H9 (cell line): ENCODE data around the gene CHMP4B. TPM values are rescaled to one million over a fixed set of nuclear protein-coding genes. Genes with fewer than 3 reads are reported as not detected.

ENCODE experiments used
- DNase-seq: peaks from one replicate; pipeline ENCODE4 v3.0.0-alpha.2; 2017
- H2AFZ ChIP-seq: one replicate; pipeline ENCODE4 v1.6.1; 2013; ENCODE audit warnings: mild to moderate bottlenecking, low read length, control low read depth, moderate library complexity
- H2AK5ac ChIP-seq: 2 replicates; pipeline ENCODE4 v1.6.1; 2013; ENCODE audit warnings: low read length, control low read depth, mixed read lengths; ENCODE audit not compliant: insufficient read length
- H2BK120ac ChIP-seq: one replicate; pipeline ENCODE4 v1.6.1; 2013; ENCODE audit warnings: low read depth, mild to moderate bottlenecking, low read length, control low read depth, inconsistent platforms; ENCODE audit not compliant: poor library complexity, severe bottlenecking
- H2BK12ac ChIP-seq: 2 replicates; pipeline ENCODE4 v1.6.1; 2013; ENCODE audit warnings: low read length, control low read depth, mixed read lengths, low read depth; ENCODE audit not compliant: insufficient read length
- H2BK15ac ChIP-seq: 2 replicates; pipeline ENCODE4 v1.6.1; 2013; ENCODE audit warnings: low read depth, low read length, control low read depth
- H2BK20ac ChIP-seq: one replicate; pipeline ENCODE4 v1.6.1; 2013; ENCODE audit warnings: low read depth, mild to moderate bottlenecking, low read length, control low read depth, inconsistent platforms; ENCODE audit not compliant: poor library complexity, severe bottlenecking
- H2BK5ac ChIP-seq: 2 replicates; pipeline ENCODE4 v1.6.1; 2013; ENCODE audit warnings: low read length, control low read depth, mixed read lengths; ENCODE audit not compliant: insufficient read length
- H3K14ac ChIP-seq: 2 replicates; pipeline ENCODE4 v1.6.1; 2013; ENCODE audit warnings: low read length, control low read depth; ENCODE audit not compliant: insufficient read depth
- H3K18ac ChIP-seq: 2 replicates; pipeline ENCODE4 v1.6.1; 2013; ENCODE audit warnings: low read depth, mild to moderate bottlenecking, mixed read lengths, low read length, control low read depth; ENCODE audit not compliant: insufficient read length
- H3K23ac ChIP-seq: 2 replicates; pipeline ENCODE4 v1.6.1; 2013; ENCODE audit warnings: low read length, control low read depth, mixed read lengths, low read depth; ENCODE audit not compliant: insufficient read length
- H3K23me2 ChIP-seq: 2 replicates; pipeline ENCODE4 v1.6.1; 2013; ENCODE audit warnings: low read depth, mild to moderate bottlenecking, mixed read lengths, low read length, control low read depth; ENCODE audit not compliant: insufficient read length, poor library complexity, severe bottlenecking
- H3K27ac ChIP-seq: 2 replicates; pipeline ENCODE4 v1.5.1; 2013; ENCODE audit warnings: low read length, control low read depth, mixed read lengths, low read depth; ENCODE audit not compliant: insufficient read length
- H3K27me3 ChIP-seq: 2 replicates; pipeline ENCODE4 v1.6.1; 2013; ENCODE audit warnings: low read length, control low read depth, inconsistent platforms; ENCODE audit not compliant: insufficient read depth
- H3K4ac ChIP-seq: 2 replicates; pipeline ENCODE4 v1.6.1; 2013; ENCODE audit warnings: low read depth, mild to moderate bottlenecking, control low read depth, inconsistent platforms, low read length, moderate library complexity
- H3K4me1 ChIP-seq: 2 replicates; pipeline ENCODE4 v1.6.1; 2013; ENCODE audit warnings: low read length, control low read depth, inconsistent platforms; ENCODE audit not compliant: insufficient read depth
- H3K4me2 ChIP-seq: 2 replicates; pipeline ENCODE4 v1.6.1; 2013; ENCODE audit warnings: low read length, control low read depth, mixed read lengths; ENCODE audit not compliant: insufficient read length, insufficient read depth
- H3K56ac ChIP-seq: 2 replicates; pipeline ENCODE4 v1.6.1; 2013; ENCODE audit warnings: low read depth, mild to moderate bottlenecking, mixed read lengths, low read length, control low read depth; ENCODE audit not compliant: insufficient read length
- H3K79me1 ChIP-seq: 2 replicates; pipeline ENCODE4 v1.6.1; 2013; ENCODE audit warnings: low read depth, mild to moderate bottlenecking, moderate library complexity, low read length, control low read depth, inconsistent platforms; ENCODE audit not compliant: insufficient read depth, poor library complexity, severe bottlenecking
- H3K79me2 ChIP-seq: 2 replicates; pipeline ENCODE4 v1.6.1; 2013; ENCODE audit warnings: low read length, control low read depth, inconsistent platforms; ENCODE audit not compliant: insufficient read depth
- H3K9ac ChIP-seq: 2 replicates; pipeline ENCODE4 v1.6.1; 2013; ENCODE audit warnings: low read length, control low read depth, mixed read lengths; ENCODE audit not compliant: insufficient read length; ENCODE audit errors: extremely low read depth
- H3K9me3 ChIP-seq: one replicate; pipeline ENCODE4 v1.6.1; 2013; ENCODE audit warnings: low read depth, low read length, inconsistent platforms; ENCODE audit not compliant: control insufficient read depth
- H3T11ph ChIP-seq: one replicate; pipeline ENCODE4 v1.6.1; 2013; ENCODE audit warnings: mild to moderate bottlenecking, low read length, control low read depth, inconsistent platforms
- H4K20me1 ChIP-seq: one replicate; pipeline ENCODE4 v1.6.1; 2013; ENCODE audit not compliant: control insufficient read depth, insufficient read length, insufficient read depth
- H4K5ac ChIP-seq: 2 replicates; pipeline ENCODE4 v1.6.1; 2013; ENCODE audit warnings: low read depth, mild to moderate bottlenecking, mixed read lengths, low read length, control low read depth; ENCODE audit not compliant: insufficient read length
- H4K8ac ChIP-seq: replicated peaks from 2 replicates; pipeline ENCODE4 v1.6.1; 2013; ENCODE audit warnings: low read length, control low read depth, mixed read lengths, low read depth; ENCODE audit not compliant: insufficient read length
- H4K91ac ChIP-seq: 2 replicates; pipeline ENCODE4 v1.6.1; 2013; ENCODE audit warnings: low read depth, mild to moderate bottlenecking, moderate library complexity, mixed read lengths, low read length, control low read depth; ENCODE audit not compliant: insufficient read length
- H3K27ac Mint-ChIP-seq, 3 experiments: 2 replicates in 2 of 3; 3 replicates in 1 of 3; pipeline ENCODE4 v1.8.0; 2020 to 2021; ENCODE audit warnings: mixed read lengths in 3 of 3, mild to moderate bottlenecking in 1 of 3, moderate library complexity in 1 of 3
- H3K27me3 Mint-ChIP-seq: 2 replicates; pipeline ENCODE4 v1.8.0; 2021; ENCODE audit warnings: low read depth, mild to moderate bottlenecking, moderate library complexity, mixed read lengths
- H3K36me3 Mint-ChIP-seq, 3 experiments: 2 replicates in 2 of 3; 3 replicates in 1 of 3; pipeline ENCODE4 v1.8.0; 2020 to 2021; ENCODE audit warnings: low read depth in 3 of 3, mixed read lengths in 3 of 3; ENCODE audit not compliant: insufficient read depth in 1 of 3
- H3K4me1 Mint-ChIP-seq, 2 experiments: 2 replicates each; pipeline ENCODE4 v1.8.0; 2020; ENCODE audit warnings: mixed read lengths in 2 of 2
- H3K4me3 Mint-ChIP-seq, 2 experiments: 2 replicates in 1 of 2; 3 replicates in 1 of 2; pipeline ENCODE4 v1.8.0; 2020 to 2021; ENCODE audit warnings: mild to moderate bottlenecking in 2 of 2, mixed read lengths in 2 of 2, moderate library complexity in 1 of 2
- H3K9me3 Mint-ChIP-seq, 2 experiments: 2 replicates in 1 of 2; 3 replicates in 1 of 2; pipeline ENCODE4 v1.8.0; 2020; ENCODE audit warnings: mild to moderate bottlenecking in 2 of 2, mixed read lengths in 2 of 2, moderate library complexity in 1 of 2
- WGBS: extraction: QIAGEN DNeasy Blood & Tissue Kit; methylation state at CpG from one replicate; pipeline ENCODE4 v1.1.7; 2013; ENCODE audit warnings: missing lambda C conversion rate, low lambda C conversion rate, mixed read lengths; ENCODE audit not compliant: insufficient read length; ENCODE audit errors: extremely low coverage; 5-methylcytosine and 5-hydroxymethylcytosine counted together
- total RNA-seq: library from RNA; stranded (reverse); gene quantifications from 2 replicates; pipeline ENCODE4 v1.2.1, GENCODE V29; 2021
- TF ChIP-seq, protein P1 (sequence below): fragments of 200-600 bp; sonication (generic); conservative IDR thresholded peaks from 3 replicates; pipeline ENCODE4 v1.8.0; 2021; ENCODE audit warnings: antibody characterized with exemption, mild to moderate bottlenecking

The CHMP4B gene
- total RNA-seq, 1 experiment from 2014 or later: 94.9 TPM

DNA sequence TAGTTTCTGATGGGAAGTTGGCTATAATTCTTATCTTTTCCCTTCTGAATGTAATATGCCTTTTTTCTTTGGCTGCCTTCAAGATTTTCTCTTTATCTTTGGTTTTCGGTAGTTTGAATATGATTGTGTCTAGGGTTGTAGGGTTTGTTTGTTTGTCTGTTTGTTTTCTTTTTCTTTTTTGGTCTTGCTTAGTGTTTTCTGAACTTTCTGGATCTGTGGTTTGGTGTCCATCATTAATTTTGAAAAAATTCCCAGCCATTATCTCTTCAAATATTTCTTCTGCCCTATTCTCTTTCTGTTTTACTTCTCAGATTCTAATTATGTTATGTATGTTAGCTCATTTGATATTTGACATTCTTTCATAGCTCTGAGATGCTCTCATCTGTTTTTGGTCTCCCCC lies 79.4 kb downstream of the CHMP4B start:
- H3K79me1 ChIP-seq: no peaks in the 10 kb centered on the region

More for the DNA sequence above, 79.4 kb downstream of the CHMP4B start:
- no peaks in the 10 kb centered on the region for H3K36me3 Mint-ChIP-seq
- no peak overlapping the region for H3K4me2 ChIP-seq
- no peak overlapping the region for H3K4me3 Mint-ChIP-seq
- TF ChIP-seq, protein P1, sequence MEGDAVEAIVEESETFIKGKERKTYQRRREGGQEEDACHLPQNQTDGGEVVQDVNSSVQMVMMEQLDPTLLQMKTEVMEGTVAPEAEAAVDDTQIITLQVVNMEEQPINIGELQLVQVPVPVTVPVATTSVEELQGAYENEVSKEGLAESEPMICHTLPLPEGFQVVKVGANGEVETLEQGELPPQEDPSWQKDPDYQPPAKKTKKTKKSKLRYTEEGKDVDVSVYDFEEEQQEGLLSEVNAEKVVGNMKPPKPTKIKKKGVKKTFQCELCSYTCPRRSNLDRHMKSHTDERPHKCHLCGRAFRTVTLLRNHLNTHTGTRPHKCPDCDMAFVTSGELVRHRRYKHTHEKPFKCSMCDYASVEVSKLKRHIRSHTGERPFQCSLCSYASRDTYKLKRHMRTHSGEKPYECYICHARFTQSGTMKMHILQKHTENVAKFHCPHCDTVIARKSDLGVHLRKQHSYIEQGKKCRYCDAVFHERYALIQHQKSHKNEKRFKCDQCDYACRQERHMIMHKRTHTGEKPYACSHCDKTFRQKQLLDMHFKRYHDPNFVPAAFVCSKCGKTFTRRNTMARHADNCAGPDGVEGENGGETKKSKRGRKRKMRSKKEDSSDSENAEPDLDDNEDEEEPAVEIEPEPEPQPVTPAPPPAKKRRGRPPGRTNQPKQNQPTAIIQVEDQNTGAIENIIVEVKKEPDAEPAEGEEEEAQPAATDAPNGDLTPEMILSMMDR: no peak
- H3K18ac ChIP-seq: no peak overlapping the region
- no peak overlapping the region for H2BK20ac ChIP-seq
- H3K23me2 ChIP-seq: peaks cover 3% of the 10 kb centered on the region
- H3K4me1 ChIP-seq: no peaks in the 10 kb centered on the region
- no peak overlapping the region for H2BK12ac ChIP-seq
- H3T11ph ChIP-seq: no peak overlapping the region
- no peak overlapping the region for H2AFZ ChIP-seq
- no peak overlapping the region for H4K91ac ChIP-seq
- H3K79me2 ChIP-seq: no peaks in the 10 kb centered on the region
- H4K20me1 ChIP-seq: no peaks in the 10 kb centered on the region
- no peak overlapping the region for H3K14ac ChIP-seq
- H2BK5ac ChIP-seq: no peak overlapping the region
- H2BK15ac ChIP-seq: no peak overlapping the region
- no peak overlapping the region for H2AK5ac ChIP-seq
- peaks cover 6% of the 10 kb centered on the region for H3K27me3 Mint-ChIP-seq
- peaks cover 0 to under 1% of the 10 kb centered on the region in 2 experiments; a peak in 1 of 4 replicates for H3K4me1 Mint-ChIP-seq
- no peak overlapping the region for H3K27ac Mint-ChIP-seq
- no peak overlapping the region for H3K27ac ChIP-seq
- WGBS: no CpG with 5 or more reads among the region's 1 CpG
- H3K23ac ChIP-seq: no peak overlapping the region
- no peaks in the 10 kb centered on the region; a peak in 1 of 5 replicates for H3K9me3 Mint-ChIP-seq
- no peak overlapping the region for H3K4ac ChIP-seq
- H3K27me3 ChIP-seq: no peaks in the 10 kb centered on the region
- DNase-seq: no peak
- no peaks in the 10 kb centered on the region for H3K9me3 ChIP-seq
- no peak overlapping the region for H3K9ac ChIP-seq
- H4K8ac ChIP-seq: no peak overlapping the region
- no peak overlapping the region for H3K56ac ChIP-seq
- H4K5ac ChIP-seq: no peak overlapping the region
- H2BK120ac ChIP-seq: no peak overlapping the region
